GM23338 (cell line): ENCODE data around the gene CASP7. TPM values are rescaled to one million over a fixed set of nuclear protein-coding genes. Genes with fewer than 3 reads are reported as not detected.

Experiments
- ATAC-seq: fragments of 200-7000 bp; cut with Tn5 transposase; 3 replicates; pipeline ENCODE4 v1.9.1; 2020
- DNase-seq: peaks from one replicate; pipeline ENCODE4 v3.0.0-alpha.2; 2015; ENCODE audit warnings: low spot score
- H2AFZ ChIP-seq: fragments of 200-600 bp; sonication (generic); 2 replicates; pipeline ENCODE4 v1.8.0; 2016; ENCODE audit warnings: antibody characterized with exemption, mild to moderate bottlenecking, moderate library complexity
- H3F3A ChIP-seq: fragments of 200-600 bp; sonication (generic); replicated peaks from 2 replicates; pipeline ENCODE4 v1.8.0; 2017; ENCODE audit warnings: antibody characterized with exemption, mixed run types, low read depth
- H3K27ac ChIP-seq: fragments of 200-600 bp; sonication (generic); 2 replicates; pipeline ENCODE4 v1.6.1; 2016; ENCODE audit warnings: low read depth
- H3K27me3 ChIP-seq: fragments of 200-600 bp; sonication (generic); 2 replicates; pipeline ENCODE4 v1.8.0; 2016; ENCODE audit warnings: mild to moderate bottlenecking, mixed run types, moderate library complexity; ENCODE audit not compliant: insufficient read depth
- H3K36me3 ChIP-seq: fragments of 200-600 bp; sonication (generic); 2 replicates; pipeline ENCODE4 v1.8.0; 2016; ENCODE audit warnings: mild to moderate bottlenecking; ENCODE audit not compliant: insufficient read depth
- H3K4me1 ChIP-seq: fragments of 200-600 bp; sonication (generic); 2 replicates; pipeline ENCODE4 v1.8.0; 2016; ENCODE audit warnings: mild to moderate bottlenecking, moderate library complexity; ENCODE audit not compliant: insufficient read depth
- H3K4me2 ChIP-seq: fragments of 200-600 bp; sonication (generic); 2 replicates; pipeline ENCODE4 v1.7.1; 2017; ENCODE audit warnings: mixed run types
- H3K4me3 ChIP-seq: fragments of 200-600 bp; sonication (generic); 2 replicates; pipeline ENCODE4 v1.6.1; 2016; ENCODE audit warnings: mixed run types
- H3K79me2 ChIP-seq: fragments of 200-600 bp; sonication (generic); replicated peaks from 2 replicates; pipeline ENCODE4 v1.8.0; 2017; ENCODE audit warnings: mild to moderate bottlenecking; ENCODE audit not compliant: insufficient read depth
- H3K9me2 ChIP-seq: fragments of 200-600 bp; sonication (generic); 2 replicates; pipeline ENCODE4 v1.8.0; 2017; ENCODE audit not compliant: insufficient read depth
- H4K20me1 ChIP-seq: fragments of 200-600 bp; sonication (generic); replicated peaks from 2 replicates; pipeline ENCODE4 v1.8.0; 2017; ENCODE audit warnings: mild to moderate bottlenecking; ENCODE audit not compliant: insufficient read depth
- H3K27ac Mint-ChIP-seq: 2 replicates; pipeline ENCODE4 v1.8.0; 2020; ENCODE audit warnings: inconsistent platforms, mild to moderate bottlenecking, moderate library complexity, mixed read lengths
- H3K27me3 Mint-ChIP-seq: 3 replicates; pipeline ENCODE4 v1.8.0; 2022; ENCODE audit warnings: low read depth, mild to moderate bottlenecking, moderate library complexity, mixed read lengths, inconsistent platforms; ENCODE audit not compliant: insufficient read depth, poor library complexity
- H3K36me3 Mint-ChIP-seq: 3 replicates; pipeline ENCODE4 v1.8.0; 2021; ENCODE audit warnings: low read depth, mild to moderate bottlenecking, inconsistent platforms, moderate library complexity, mixed read lengths
- H3K4me1 Mint-ChIP-seq: 3 replicates; pipeline ENCODE4 v1.8.0; 2020; ENCODE audit warnings: mild to moderate bottlenecking, inconsistent platforms, mixed read lengths
- H3K4me3 Mint-ChIP-seq: 3 replicates; pipeline ENCODE4 v1.8.0; 2021; ENCODE audit warnings: moderate library complexity, mild to moderate bottlenecking, inconsistent platforms, mixed read lengths
- H3K9me3 Mint-ChIP-seq: 3 replicates; pipeline ENCODE4 v1.8.0; 2020; ENCODE audit warnings: moderate library complexity, mild to moderate bottlenecking, inconsistent platforms, mixed read lengths
- CTCF ChIP-seq, 2 experiments: fragments of 200-600 bp in 1 of 2; sonication (generic) in 1 of 2; conservative IDR thresholded peaks; 2 replicates each; pipeline versions ENCODE4 v1.5.1 to v1.6.1; 2016 to 2017; ENCODE audit warnings: antibody characterized with exemption in 2 of 2, low read depth in 2 of 2, mild to moderate bottlenecking in 2 of 2, moderate library complexity in 1 of 2
- ETS1 ChIP-seq: IDR thresholded peaks from 2 replicates; pipeline ENCODE4 v1.6.1; 2016; ENCODE audit warnings: antibody characterized with exemption
- EZH2phosphoT487 ChIP-seq: fragments of 200-600 bp; sonication (generic); IDR thresholded peaks from one replicate; pipeline ENCODE4 v1.8.1; 2018; ENCODE audit warnings: antibody characterized with exemption; ENCODE audit not compliant: unreplicated experiment
- JUNB ChIP-seq: IDR thresholded peaks from one replicate; pipeline ENCODE4 v1.6.1; 2016; ENCODE audit warnings: antibody characterized with exemption; ENCODE audit not compliant: unreplicated experiment
- NANOG ChIP-seq: IDR thresholded peaks from 2 replicates; pipeline ENCODE4 v1.6.1; 2016; ENCODE audit warnings: antibody characterized with exemption, borderline replicate concordance
- POLR2AphosphoS5 ChIP-seq: IDR thresholded peaks from 2 replicates; pipeline ENCODE4 v1.6.1; 2016; ENCODE audit warnings: antibody characterized with exemption, low read depth
- REST ChIP-seq: IDR thresholded peaks from one replicate; pipeline ENCODE4 v1.6.1; 2018; ENCODE audit warnings: antibody characterized with exemption; ENCODE audit not compliant: unreplicated experiment
- ZNF114 ChIP-seq: fragments of 250-450 bp; sonication (Bioruptor Pico); IDR thresholded peaks from 2 replicates; pipeline ENCODE4 v1.5.0; 2020; ENCODE audit warnings: mild to moderate bottlenecking, moderate library complexity
- ZNF462 ChIP-seq: fragments of 250-450 bp; sonication (Bioruptor Pico); IDR thresholded peaks from 2 replicates; pipeline ENCODE4 v1.5.0; 2020; ENCODE audit warnings: mild to moderate bottlenecking, moderate library complexity
- polyA plus RNA-seq: library from polyadenylated mRNA; unstranded; fragments of >200 nt; fragmentation: Nextera tagmentation; extraction: Ambion mirVana; gene quantifications from 2 replicates; pipeline ENCODE4 v1.2.1, GENCODE V29; 2016
- total RNA-seq: library from RNA; depleted of rRNA; stranded (reverse); fragments of >200 nt; shearing (Covaris generic); gene quantifications from 2 replicates; pipeline ENCODE4 v1.2.3, GENCODE V29; 2014

The CASP7 gene
- total and polyA plus RNA-seq, 2 experiments from 2014 or later: 2.1 to 7.0 TPM

GRCh38 chr10:113648478-113648877 is 31.2 kb upstream of the CASP7 start (continued):
- TF ChIP-seq ZNF462 (CRISPR knock-in tag) (no peak), JUNB (no peak), ZNF114 (no peak), EZH2phosphoT487 (no peak), NANOG (no peak), REST (no peak)

GRCh38 chr10:113650172-113650571 is 29.5 kb upstream of the CASP7 start:
- Mint-ChIP-seq H3K27ac (no peak overlapping the region), H3K4me1 (no peaks in the 10 kb centered on the region; the same call in 2 of the 3 replicates), H3K27me3 (peaks cover 4% of the 10 kb centered on the region), H3K4me3 (no peak overlapping the region), H3K9me3 (no peaks in the 10 kb centered on the region), H3K36me3 (no peaks in the 10 kb centered on the region)
- Histone ChIP-seq H3K36me3 (no peaks in the 10 kb centered on the region), H3K4me3 (no peak overlapping the region), H3F3A (no peaks in the 10 kb centered on the region), H3K27me3 (no peaks in the 10 kb centered on the region), H3K9me2 (peaks cover 16% of the 10 kb centered on the region), H3K4me2 (no peak overlapping the region), H3K4me1 (no peaks in the 10 kb centered on the region), H3K79me2 (no peaks in the 10 kb centered on the region), H2AFZ (no peak overlapping the region), H4K20me1 (no peaks in the 10 kb centered on the region), H3K27ac (no peak overlapping the region)
- ATAC-seq: no peak
- no peak for DNase-seq
- TF ChIP-seq CTCF (conservative IDR thresholded peaks at IDR 0.05; ENCODE audit: low read depth in 2 of 2) (no peak), JUNB (no peak), ZNF114 (no peak), POLR2AphosphoS5 (no peak), EZH2phosphoT487 (no peak), ETS1 (no peak)
